NCI-H774 (cell line): ENCODE measurements around the gene SEC22B.
"Not testable (repeated sequence)": the region's sequence is repeated elsewhere in the genome, so short reads cannot be mapped to it uniquely, and the experiment has no call there.

Experiments
- DNase-seq: peaks from one replicate; lab custom pipeline; 2025; lab: John Stamatoyannopoulos, UW

The SEC22B gene

GRCh38 chr1:120176092-120176855 is at the start of gene SEC22B:
SEC22B (minus strand) TSS chr1:120176520; CDS start chr1:120176381, 139 bp downstream.
- peak; percentile 90 for DNase-seq

GRCh38 chr1:120217933-120218332 is 41.6 kb upstream of the SEC22B start:
- DNase-seq: not testable (repeated sequence)

GRCh38 chr1:120217175-120217929 is 41.0 kb upstream of the SEC22B start:
- DNase-seq: not testable (repeated sequence)

DNA sequence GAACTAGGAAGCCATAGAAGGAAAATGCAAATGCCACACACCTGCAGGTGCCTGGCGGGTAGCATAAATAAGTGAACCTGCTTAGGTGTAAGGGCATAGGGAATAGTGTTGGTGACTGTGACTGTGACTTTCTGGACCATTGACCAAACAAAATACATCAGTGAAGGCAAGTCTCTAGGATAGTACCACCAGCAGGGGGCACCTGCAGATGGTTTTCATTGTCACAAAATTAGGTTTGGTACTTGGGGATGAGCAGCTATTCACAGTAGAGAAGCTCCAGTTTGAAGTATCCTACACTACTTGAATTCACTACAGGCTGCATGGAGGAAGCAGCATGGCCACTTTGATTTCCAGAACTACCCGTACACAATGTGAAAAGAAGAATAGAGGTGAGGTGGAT is 37.3 kb upstream of the SEC22B start:
- not testable (repeated sequence) for DNase-seq

GRCh38 chr1:120210754-120211153 is 34.4 kb upstream of the SEC22B start:
- DNase-seq: not testable (repeated sequence)

GRCh38 chr1:120196863-120197775 is 20.8 kb upstream of the SEC22B start:
- DNase-seq: not testable (repeated sequence)

DNA sequence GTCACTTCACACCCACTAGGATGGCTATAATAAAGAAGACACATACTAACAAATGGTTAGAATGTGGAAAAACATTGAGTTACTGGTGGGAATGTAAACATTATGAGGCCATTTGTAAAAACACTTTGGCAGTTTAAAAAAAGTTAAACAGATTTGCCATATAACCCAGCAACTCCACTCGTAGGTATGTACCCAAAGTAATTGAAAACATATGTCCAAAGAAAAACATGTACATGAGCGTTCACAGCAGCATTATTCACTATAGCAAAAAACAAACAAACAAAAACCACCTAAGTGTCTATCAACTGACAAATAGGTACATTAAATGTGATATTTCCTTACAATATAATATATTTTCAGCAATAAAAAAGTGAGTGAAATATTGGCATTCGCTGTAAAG is 12.3 kb upstream of the SEC22B start:
- not testable (repeated sequence) for DNase-seq

GRCh38 chr1:120182176-120182707 is 5.9 kb upstream of the SEC22B start:
- not testable (repeated sequence) for DNase-seq

DNA sequence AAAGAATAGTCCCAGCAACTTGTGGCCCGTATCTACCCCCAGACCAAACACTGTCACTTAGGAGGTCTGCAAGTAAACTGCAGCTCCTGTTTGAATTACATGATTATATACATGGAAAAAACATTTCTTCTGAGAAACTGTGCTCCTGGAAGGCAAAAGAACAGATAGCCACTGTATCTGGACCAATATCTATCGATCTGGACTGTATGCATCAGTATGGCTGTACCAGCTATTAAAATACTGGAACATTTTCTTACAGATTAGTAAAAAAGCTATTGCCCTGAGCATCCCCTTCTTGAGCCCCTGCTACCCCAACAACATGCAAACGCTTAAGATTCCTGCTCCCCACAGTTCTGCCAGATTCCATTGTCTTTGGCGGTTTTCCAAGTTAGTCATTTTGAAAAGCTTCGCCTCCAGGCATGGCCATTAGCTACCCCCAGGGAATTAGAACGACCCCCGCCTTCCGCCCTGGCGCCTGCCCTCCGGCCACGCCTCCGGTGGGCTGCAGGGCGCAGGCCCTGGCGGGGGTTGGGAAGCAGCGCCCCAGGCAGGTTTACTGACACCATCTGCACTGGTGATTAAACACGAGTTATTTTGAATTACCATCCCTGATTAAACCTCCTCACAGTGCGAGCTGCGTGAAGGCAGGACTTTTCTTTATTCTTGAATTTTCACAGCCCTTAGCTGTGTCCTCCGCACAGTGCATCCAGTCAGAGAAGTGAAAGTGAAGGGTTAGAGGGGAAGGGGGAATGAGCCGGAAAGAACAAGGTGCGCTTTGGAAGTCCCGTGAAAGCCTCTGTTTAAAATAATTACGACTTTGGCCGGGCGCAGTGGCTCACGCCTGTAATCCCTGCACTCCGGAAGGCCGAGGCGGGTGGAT is 3.7 kb upstream of the SEC22B start:
- not testable (repeated sequence) for DNase-seq

GRCh38 chr1:120178799-120179756 is 2.8 kb upstream of the SEC22B start:
- no peak for DNase-seq

- DNase-seq: not testable (repeated sequence)
Measured at GRCh38 chr1:120178058-120178457, 1.7 kb upstream of the SEC22B start.

- DNase-seq: not testable (repeated sequence)
Measured at GRCh38 chr1:120175688-120176087, 632 bp downstream of the SEC22B start.

- DNase-seq: not testable (repeated sequence)
Measured at GRCh38 chr1:120164761-120165160, 11.6 kb downstream of the SEC22B start.

DNA sequence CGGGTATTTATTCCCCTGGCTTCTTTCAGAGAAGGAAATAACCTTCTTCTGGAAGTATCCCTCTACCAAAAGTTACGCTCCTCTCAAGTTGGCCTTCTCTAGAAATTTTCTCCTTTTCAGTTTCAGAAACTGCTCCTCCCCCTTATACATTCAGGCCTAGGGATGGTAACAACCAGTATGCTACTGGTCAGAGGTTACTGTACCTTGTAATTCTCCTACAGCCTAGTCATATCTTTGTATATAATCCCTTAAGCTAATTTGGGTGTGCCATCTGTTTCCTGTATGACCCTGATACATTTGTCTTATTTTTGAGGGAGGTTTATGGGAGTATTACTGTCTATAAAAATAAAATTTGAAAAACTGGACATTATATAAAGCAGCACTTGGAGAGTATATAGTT is 14.3 kb downstream of the SEC22B start:
- DNase-seq: not testable (repeated sequence)

DNA sequence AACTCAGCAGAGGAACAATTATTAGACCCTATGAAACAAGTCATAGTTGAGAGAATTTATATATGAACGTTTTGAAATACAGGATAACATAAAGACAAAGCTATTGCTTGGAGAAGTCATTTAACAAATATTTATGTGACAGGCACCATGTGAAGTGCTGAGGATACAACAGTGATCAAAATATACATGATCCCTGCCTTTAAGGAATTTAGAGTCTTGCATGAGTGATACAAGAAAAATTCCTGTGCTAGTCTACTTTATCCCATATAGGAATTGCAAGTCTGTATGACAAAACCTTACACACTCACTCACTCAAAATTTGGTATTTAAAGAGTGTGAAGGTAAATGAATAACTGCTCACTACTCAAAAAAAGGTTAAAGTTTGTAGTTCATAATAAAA is 17.8 kb downstream of the SEC22B start:
- DNase-seq: not testable (repeated sequence)

DNA sequence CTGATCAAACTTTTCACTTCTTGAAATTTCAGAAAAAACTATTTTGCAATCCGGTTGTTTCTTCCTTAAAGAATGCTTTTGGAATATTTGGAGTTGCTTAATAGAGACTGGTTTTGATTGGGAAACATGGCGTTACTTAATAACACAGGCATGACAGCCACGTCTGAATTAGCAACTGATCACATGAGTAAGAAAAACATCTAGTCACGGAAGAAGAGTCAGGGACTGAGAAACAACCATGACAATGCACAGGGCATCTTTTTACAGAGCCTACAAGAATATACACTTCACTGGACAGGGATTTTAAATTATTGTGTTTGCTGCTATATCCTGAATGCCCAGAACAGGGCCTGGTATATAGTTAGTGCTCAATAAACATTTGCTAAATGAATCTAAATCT is 18.2 kb downstream of the SEC22B start:
- not testable (repeated sequence) for DNase-seq

DNA sequence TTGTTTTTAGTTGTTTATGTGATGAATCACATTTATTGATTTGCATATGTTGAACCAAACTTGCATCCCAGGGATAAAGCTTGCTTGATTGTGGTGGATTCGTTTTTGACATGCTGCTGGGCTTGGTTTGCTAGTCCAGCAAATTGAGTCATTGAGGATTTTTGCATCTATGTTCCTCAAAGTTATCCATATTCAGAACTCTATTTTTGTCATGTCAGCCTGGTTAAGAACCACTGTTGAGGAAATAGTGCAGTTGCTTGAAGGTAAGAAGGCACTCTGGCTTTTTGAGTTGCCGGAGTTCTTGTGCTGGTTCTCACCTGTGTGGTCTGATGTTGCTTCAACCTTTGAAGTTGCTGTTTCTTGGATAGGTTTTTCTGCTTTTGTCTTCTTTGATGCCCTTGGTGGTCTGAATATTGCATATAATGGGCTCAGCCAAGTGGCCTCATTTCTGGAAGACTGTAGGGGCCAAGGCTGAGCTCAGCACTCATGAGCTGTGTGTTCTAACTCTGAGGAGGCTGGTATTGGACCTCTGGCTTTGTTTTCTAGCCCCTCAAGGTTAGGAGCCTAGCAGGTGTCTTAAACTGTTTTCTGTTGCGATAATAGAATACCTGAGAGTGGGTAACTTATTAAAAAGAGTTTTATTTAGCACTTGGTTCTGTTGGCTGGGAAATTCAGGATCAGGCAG is 26.0 kb downstream of the SEC22B start:
- DNase-seq: not testable (repeated sequence)

DNA sequence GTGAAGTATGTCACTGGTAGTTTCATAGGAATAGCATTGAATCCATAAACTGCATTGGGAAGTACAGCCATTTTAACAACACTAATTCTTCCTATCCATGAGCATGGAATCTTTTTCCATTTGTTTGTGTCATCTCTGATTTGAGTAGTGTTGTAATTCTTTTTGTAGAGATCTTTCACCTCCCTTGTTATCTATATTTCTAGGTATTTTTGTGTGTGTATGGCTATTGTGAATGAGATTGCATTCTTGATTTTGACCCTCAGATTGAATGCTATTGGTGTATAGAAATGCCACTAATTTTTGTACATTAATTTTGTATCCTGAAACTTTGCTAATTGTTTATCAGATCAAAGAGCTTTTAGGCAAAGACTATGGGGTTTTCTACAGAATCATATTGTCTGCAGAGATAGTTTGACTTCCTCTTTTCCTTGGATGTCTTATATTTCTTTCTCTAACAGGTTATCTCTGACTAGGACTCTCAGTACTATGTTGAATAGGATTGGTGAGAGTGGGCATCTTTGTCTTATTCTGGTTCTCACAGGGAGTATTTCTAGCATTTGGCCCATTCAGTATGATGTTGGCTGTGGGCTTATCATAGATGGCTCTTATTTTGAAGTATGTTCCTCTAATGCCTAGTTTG is 26.8 kb downstream of the SEC22B start:
- DNase-seq: not testable (repeated sequence)
